Measurements from ENCODE around the gene GTSE1.

The GTSE1 gene

GRCh38 chr22:46290121-46290842, 6.4 kb upstream of the GTSE1 start:
- DNase-seq (ENCODE audit: low read depth), result no peak
- H3K4me3 ChIP-seq (ENCODE audit: low read depth, low read length), result no peak overlapping the region
- no peak for TF ChIP-seq CTCF (IDR thresholded peaks at IDR 0.05; ENCODE audit: insufficient read depth, low read depth, low read length, missing control alignments)

- DNase-seq (ENCODE audit: low read depth), result no peak
- no peak for TF ChIP-seq CTCF (IDR thresholded peaks at IDR 0.05; ENCODE audit: insufficient read depth, low read depth, low read length, missing control alignments)
Observed at GRCh38 chr22:46290843-46291785, 5.6 kb upstream of the GTSE1 start.

GRCh38 chr22:46292173-46292572, 4.5 kb upstream of the GTSE1 start:
- no peak for DNase-seq (ENCODE audit: low read depth)
- no peak for TF ChIP-seq CTCF (IDR thresholded peaks at IDR 0.05; ENCODE audit: insufficient read depth, low read depth, low read length, missing control alignments)
- no peak overlapping the region for H3K4me3 ChIP-seq (ENCODE audit: low read depth, low read length)

More at GRCh38 chr22:46290843-46291785, 5.6 kb upstream of the GTSE1 start:
- H3K4me3 ChIP-seq (ENCODE audit: low read depth, low read length), result no peak overlapping the region

DNA sequence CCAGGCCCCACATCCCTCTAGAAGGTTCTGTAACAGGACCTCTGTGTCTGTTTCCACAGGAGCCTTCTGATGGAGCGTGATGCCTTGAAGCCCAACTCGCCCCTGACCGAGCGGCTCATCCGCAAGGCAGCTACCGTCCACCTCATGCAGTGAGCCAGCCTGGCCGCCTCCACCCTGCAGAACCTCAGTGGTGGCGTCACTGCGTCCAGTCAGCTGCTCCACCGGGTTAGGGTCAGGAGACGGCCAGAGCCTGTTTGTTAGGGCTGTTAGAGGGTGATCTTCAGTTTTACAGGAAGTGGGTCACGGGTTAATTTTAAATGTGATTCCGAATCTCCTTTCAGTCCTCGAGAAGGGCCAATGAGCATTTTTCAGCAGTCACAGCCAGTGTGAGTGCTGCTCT, 3.9 kb upstream of the GTSE1 start:
- DNase-seq (ENCODE audit: low read depth), result no peak
- TF ChIP-seq CTCF (IDR thresholded peaks at IDR 0.05; ENCODE audit: insufficient read depth, low read depth, low read length, missing control alignments), result no peak
- no peak overlapping the region for H3K4me3 ChIP-seq (ENCODE audit: low read depth, low read length)

- no peak overlapping the region for H3K4me3 ChIP-seq (ENCODE audit: low read depth, low read length)
- no peak for DNase-seq (ENCODE audit: low read depth)
- TF ChIP-seq CTCF (IDR thresholded peaks at IDR 0.05; ENCODE audit: insufficient read depth, low read depth, low read length, missing control alignments), result no peak
Observed at GRCh38 chr22:46293577-46294260, 3.0 kb upstream of the GTSE1 start.

DNA sequence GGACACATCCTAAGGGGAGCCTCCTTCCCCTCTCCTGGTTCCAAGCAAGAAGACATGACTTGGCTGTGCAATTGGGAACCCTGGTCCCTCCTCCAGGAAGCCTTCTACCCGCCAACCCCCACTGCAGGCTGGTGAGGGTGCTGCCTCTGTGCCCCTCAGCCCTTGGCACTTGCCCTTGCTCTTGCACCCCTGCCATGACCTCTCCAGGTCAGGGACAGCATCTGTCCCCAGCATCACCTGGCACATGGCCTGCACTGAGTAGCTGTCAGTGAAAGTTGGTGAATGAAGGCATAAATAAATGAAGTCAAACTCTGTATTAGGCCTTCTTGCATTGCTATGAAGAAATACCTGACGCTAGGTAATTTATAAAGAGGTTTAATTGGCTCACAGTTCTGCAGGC, 1.9 kb upstream of the GTSE1 start:
- H3K4me3 ChIP-seq (ENCODE audit: low read depth, low read length), result no peak overlapping the region
- TF ChIP-seq CTCF (IDR thresholded peaks at IDR 0.05; ENCODE audit: insufficient read depth, low read depth, low read length, missing control alignments), result no peak
- no peak for DNase-seq (ENCODE audit: low read depth)
